Keratinocyte (primary cell): ENCODE results near the gene ICAM4.

ENCODE experiments used
- CTCF ChIP-seq, 3 experiments: IDR thresholded peaks in 1 of 3; conservative IDR thresholded peaks in 1 of 3; optimal IDR thresholded peaks in 1 of 3; 2 replicates in 2 of 3; 3 replicates in 1 of 3; pipeline versions ENCODE3 to v1.5.1; 2011; ENCODE audit warnings: low read length in 3 of 3, mild to moderate bottlenecking in 3 of 3, moderate library complexity in 2 of 3, control low read depth in 1 of 3, inconsistent platforms in 1 of 3; ENCODE audit not compliant: insufficient read depth in 2 of 3; ENCODE audit errors: extremely low read depth in 1 of 3
- EZH2 ChIP-seq: IDR thresholded peaks from one replicate; pipeline ENCODE4 v1.6.1; 2012; ENCODE audit warnings: inconsistent platforms, mild to moderate bottlenecking, low read length, moderate library complexity

GRCh38 chr19:10295305-10295846, 8.6 kb downstream of the ICAM4 start:
- TF ChIP-seq CTCF (optimal IDR thresholded peaks at IDR 0.05 in 1 of 3, IDR thresholded peaks at IDR 0.05 in 1 of 3, conservative IDR thresholded peaks at IDR 0.05 in 1 of 3; ENCODE audit: extremely low read depth in 1 of 3, insufficient read depth in 2 of 3, low read length in 3 of 3), result no peak
- TF ChIP-seq EZH2, result no peak
